D721Med (cell line): ENCODE data around the gene FAM47E.

Experiments used
- DNase-seq: peaks from one replicate; pipeline ENCODE4 v3.0.0; 2011; ENCODE audit warnings: low spot score; ENCODE audit not compliant: insufficient read length
- FAIRE-seq: peaks from 2 replicates; lab custom pipeline; 2011; peaks lifted over from hg19 to GRCh38; lab: Jason Lieb, UNC
- TF ChIP-seq, protein P1 (sequence below): IDR thresholded peaks from 2 replicates; pipeline ENCODE4 v1.5.1; 2012; ENCODE audit warnings: mild to moderate bottlenecking, control low read depth; ENCODE audit not compliant: insufficient read depth; ENCODE audit errors: missing control alignments

Gene FAM47E

GRCh38 chr4:76226418-76226817, 25.1 kb upstream of the FAM47E start:
- FAIRE-seq (no peak), DNase-seq (no peak)

GRCh38 chr4:76232681-76233080, 18.8 kb upstream of the FAM47E start:
- TF ChIP-seq, protein P1, sequence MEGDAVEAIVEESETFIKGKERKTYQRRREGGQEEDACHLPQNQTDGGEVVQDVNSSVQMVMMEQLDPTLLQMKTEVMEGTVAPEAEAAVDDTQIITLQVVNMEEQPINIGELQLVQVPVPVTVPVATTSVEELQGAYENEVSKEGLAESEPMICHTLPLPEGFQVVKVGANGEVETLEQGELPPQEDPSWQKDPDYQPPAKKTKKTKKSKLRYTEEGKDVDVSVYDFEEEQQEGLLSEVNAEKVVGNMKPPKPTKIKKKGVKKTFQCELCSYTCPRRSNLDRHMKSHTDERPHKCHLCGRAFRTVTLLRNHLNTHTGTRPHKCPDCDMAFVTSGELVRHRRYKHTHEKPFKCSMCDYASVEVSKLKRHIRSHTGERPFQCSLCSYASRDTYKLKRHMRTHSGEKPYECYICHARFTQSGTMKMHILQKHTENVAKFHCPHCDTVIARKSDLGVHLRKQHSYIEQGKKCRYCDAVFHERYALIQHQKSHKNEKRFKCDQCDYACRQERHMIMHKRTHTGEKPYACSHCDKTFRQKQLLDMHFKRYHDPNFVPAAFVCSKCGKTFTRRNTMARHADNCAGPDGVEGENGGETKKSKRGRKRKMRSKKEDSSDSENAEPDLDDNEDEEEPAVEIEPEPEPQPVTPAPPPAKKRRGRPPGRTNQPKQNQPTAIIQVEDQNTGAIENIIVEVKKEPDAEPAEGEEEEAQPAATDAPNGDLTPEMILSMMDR: no peak
- DNase-seq (no peak), FAIRE-seq (no peak)

More at GRCh38 chr4:76226418-76226817, 25.1 kb upstream of the FAM47E start:
- TF ChIP-seq, protein P1: no peak

DNA sequence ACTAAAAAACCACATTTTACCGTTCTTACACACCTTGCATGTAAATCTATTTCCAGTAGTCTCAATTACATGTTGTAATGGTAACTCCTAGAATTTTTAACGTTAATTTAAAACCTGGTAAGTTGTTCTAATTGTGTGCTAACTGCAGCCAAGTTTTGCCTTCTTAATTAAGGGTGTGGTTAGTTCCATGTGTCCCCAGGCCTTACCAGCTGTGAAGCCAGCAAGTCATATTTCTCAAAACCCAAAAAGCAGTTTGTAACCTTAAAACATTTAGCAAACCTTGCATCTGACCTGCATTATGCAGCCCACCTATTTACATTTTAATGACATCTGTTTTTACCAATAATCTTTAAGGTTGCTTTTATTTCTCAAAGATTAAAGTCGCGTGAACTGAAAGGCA, 18.4 kb upstream of the FAM47E start:
- DNase-seq: no peak
- no peak for FAIRE-seq
- TF ChIP-seq, protein P1: no peak

GRCh38 chr4:76233529-76233928, 18.0 kb upstream of the FAM47E start:
- no peak for FAIRE-seq
- DNase-seq: no peak
- TF ChIP-seq, protein P1: no peak

- TF ChIP-seq, protein P1: no peak
- FAIRE-seq (no peak), DNase-seq (no peak)
Observed at GRCh38 chr4:76233967-76234678, 17.4 kb upstream of the FAM47E start.

DNA sequence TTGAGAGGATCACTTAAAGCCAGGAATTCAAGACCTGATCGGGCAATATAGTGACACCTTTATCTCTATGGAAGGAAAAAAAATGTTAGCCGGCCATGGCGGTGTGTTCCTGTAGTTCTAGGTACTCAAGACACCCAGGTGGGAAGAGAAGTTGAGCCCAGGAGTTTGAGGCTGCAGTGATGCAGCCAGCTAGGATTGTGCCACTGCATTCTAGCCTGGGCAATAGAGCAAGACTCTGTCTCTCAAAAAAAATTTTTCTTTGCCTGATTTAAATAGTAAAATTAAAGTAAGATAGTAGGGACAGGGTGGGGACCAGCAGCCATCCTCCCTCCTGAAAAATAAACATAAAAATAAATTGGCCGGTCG, 16.9 kb upstream of the FAM47E start:
- TF ChIP-seq, protein P1: no peak
- no peak for FAIRE-seq
- DNase-seq: no peak

- peak; percentile 31 for DNase-seq
- FAIRE-seq: peak; percentile 90
- TF ChIP-seq, protein P1: no peak
Observed at GRCh38 chr4:76235407-76235806, 16.1 kb upstream of the FAM47E start.
